ENCODE measurements around the gene MSL3B.

Gene MSL3B

DNA sequence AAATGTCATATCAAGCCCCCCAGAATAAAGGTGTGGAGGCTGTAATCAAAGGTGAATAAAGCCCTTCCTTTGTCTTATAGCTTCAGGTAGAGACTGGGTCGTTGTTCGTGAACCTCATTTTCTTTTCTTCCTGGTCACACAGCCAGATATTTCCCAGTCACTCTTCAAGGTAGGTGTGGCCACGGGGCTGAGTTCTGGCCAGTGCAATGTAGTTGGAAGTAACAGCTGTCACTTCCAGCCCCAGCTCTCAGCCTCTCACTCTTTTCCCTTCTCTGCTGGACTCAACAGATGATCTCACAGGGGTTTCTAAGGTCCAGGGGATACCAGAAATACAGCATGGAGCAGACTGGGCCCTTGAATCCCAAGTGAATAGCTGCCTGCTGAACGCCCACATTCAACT is 33.2 kb upstream of the MSL3B start:
- H3K4me2 ChIP-seq (ENCODE audit: low read length): no peak overlapping the region
- intact Hi-C loops (cut with micrococcal nuclease): no loop called here
- H3K4me3 ChIP-seq (replicated peaks in 1 of 2; ENCODE audit: low read depth in 1 of 2, low read length in 2 of 2): no peak overlapping the region
- H3K9me2 ChIP-seq (ENCODE audit: insufficient read depth): no peaks in the 10 kb centered on the region
- ChIA-PET RAD21 (ENCODE audit: low non-redundant PET in 1 of 2, low total read pairs in 2 of 2, uncharacterized antibody in 2 of 2, unreplicated experiment in 2 of 2) (no interaction called here), CTCF (no interaction called here), POLR2A (no interaction called here)
- no peaks in the 10 kb centered on the region for H3K36me3 ChIP-seq (ENCODE audit: control insufficient read depth in 1 of 2, insufficient read depth in 2 of 2, low read length in 2 of 2)
- no peak for DNase-seq (ENCODE audit: low read depth, low spot score)
- no peaks in the 10 kb centered on the region for H3K9me3 ChIP-seq (ENCODE audit: control insufficient read depth in 1 of 2, insufficient read depth in 1 of 2, low read depth in 1 of 2, low read length in 2 of 2)
- no peaks in the 10 kb centered on the region for H4K20me1 ChIP-seq (ENCODE audit: insufficient read depth)
- H3K4me1 ChIP-seq (ENCODE audit: control insufficient read depth in 1 of 2, insufficient read depth in 2 of 2, low read length in 2 of 2): no peaks in the 10 kb centered on the region
- H3K27ac ChIP-seq (ENCODE audit: low read depth, low read length): no peak overlapping the region
- no TSS peak for BruUV-seq (replicated peaks)
- ATAC-seq: no peak
- H3K9ac ChIP-seq (ENCODE audit: low read length): no peak overlapping the region
- no peak overlapping the region for H2AFZ ChIP-seq (ENCODE audit: low read depth, low read length, poor library complexity, severe bottlenecking)
- H3K27me3 ChIP-seq (ENCODE audit: insufficient read depth, low read length): peaks cover 28% of the 10 kb centered on the region
- no peaks in the 10 kb centered on the region for H3K79me2 ChIP-seq (ENCODE audit: insufficient read depth, low read length)
- TF ChIP-seq POLR2AphosphoS5 (IDR thresholded peaks at IDR 0.05; ENCODE audit: low read depth, low read length) (no peak), JUND (IDR thresholded peaks at IDR 0.05) (no peak), FOSL1 (IDR thresholded peaks at IDR 0.05; ENCODE audit: low read depth) (no peak), SIN3A (IDR thresholded peaks at IDR 0.05; ENCODE audit: low read depth) (no peak), TCF7L2 (IDR thresholded peaks at IDR 0.05; ENCODE audit: borderline replicate concordance, extremely low read depth, insufficient read depth, insufficient read length) (no peak), EGR1 (IDR thresholded peaks at IDR 0.05; ENCODE audit: low read depth) (no peak), POLR2A (IDR thresholded peaks at IDR 0.05; ENCODE audit: borderline replicate concordance, extremely low read depth, insufficient read depth, insufficient read length) (no peak), YY1 (IDR thresholded peaks at IDR 0.05; ENCODE audit: extremely low read depth, insufficient replicate concordance, low read depth, low read length) (no peak), ZNF274 (IDR thresholded peaks at IDR 0.05; ENCODE audit: low read depth, low read length) (no peak), CEBPB (IDR thresholded peaks at IDR 0.05; ENCODE audit: low read depth) (no peak), SRF (IDR thresholded peaks at IDR 0.05; ENCODE audit: low read depth) (no peak), SP1 (IDR thresholded peaks at IDR 0.05; ENCODE audit: low read depth) (no peak), ELF1 (IDR thresholded peaks at IDR 0.05; ENCODE audit: borderline replicate concordance, low read depth) (no peak)
- TF ChIP-seq, protein P1, sequence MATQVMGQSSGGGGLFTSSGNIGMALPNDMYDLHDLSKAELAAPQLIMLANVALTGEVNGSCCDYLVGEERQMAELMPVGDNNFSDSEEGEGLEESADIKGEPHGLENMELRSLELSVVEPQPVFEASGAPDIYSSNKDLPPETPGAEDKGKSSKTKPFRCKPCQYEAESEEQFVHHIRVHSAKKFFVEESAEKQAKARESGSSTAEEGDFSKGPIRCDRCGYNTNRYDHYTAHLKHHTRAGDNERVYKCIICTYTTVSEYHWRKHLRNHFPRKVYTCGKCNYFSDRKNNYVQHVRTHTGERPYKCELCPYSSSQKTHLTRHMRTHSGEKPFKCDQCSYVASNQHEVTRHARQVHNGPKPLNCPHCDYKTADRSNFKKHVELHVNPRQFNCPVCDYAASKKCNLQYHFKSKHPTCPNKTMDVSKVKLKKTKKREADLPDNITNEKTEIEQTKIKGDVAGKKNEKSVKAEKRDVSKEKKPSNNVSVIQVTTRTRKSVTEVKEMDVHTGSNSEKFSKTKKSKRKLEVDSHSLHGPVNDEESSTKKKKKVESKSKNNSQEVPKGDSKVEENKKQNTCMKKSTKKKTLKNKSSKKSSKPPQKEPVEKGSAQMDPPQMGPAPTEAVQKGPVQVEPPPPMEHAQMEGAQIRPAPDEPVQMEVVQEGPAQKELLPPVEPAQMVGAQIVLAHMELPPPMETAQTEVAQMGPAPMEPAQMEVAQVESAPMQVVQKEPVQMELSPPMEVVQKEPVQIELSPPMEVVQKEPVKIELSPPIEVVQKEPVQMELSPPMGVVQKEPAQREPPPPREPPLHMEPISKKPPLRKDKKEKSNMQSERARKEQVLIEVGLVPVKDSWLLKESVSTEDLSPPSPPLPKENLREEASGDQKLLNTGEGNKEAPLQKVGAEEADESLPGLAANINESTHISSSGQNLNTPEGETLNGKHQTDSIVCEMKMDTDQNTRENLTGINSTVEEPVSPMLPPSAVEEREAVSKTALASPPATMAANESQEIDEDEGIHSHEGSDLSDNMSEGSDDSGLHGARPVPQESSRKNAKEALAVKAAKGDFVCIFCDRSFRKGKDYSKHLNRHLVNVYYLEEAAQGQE (IDR thresholded peaks at IDR 0.05; ENCODE audit: low read depth): no peak
- TF ChIP-seq, protein P2, sequence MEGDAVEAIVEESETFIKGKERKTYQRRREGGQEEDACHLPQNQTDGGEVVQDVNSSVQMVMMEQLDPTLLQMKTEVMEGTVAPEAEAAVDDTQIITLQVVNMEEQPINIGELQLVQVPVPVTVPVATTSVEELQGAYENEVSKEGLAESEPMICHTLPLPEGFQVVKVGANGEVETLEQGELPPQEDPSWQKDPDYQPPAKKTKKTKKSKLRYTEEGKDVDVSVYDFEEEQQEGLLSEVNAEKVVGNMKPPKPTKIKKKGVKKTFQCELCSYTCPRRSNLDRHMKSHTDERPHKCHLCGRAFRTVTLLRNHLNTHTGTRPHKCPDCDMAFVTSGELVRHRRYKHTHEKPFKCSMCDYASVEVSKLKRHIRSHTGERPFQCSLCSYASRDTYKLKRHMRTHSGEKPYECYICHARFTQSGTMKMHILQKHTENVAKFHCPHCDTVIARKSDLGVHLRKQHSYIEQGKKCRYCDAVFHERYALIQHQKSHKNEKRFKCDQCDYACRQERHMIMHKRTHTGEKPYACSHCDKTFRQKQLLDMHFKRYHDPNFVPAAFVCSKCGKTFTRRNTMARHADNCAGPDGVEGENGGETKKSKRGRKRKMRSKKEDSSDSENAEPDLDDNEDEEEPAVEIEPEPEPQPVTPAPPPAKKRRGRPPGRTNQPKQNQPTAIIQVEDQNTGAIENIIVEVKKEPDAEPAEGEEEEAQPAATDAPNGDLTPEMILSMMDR (IDR thresholded peaks at IDR 0.05 in 2 of 3, conservative IDR thresholded peaks at IDR 0.05 in 1 of 3; ENCODE audit: borderline replicate concordance in 1 of 3, insufficient read depth in 1 of 3, low read depth in 2 of 3, low read length in 2 of 3): no peak
- TF ChIP-seq, protein P3, sequence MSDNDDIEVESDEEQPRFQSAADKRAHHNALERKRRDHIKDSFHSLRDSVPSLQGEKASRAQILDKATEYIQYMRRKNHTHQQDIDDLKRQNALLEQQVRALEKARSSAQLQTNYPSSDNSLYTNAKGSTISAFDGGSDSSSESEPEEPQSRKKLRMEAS (IDR thresholded peaks at IDR 0.05): no peak
- TF ChIP-seq, protein P4, sequence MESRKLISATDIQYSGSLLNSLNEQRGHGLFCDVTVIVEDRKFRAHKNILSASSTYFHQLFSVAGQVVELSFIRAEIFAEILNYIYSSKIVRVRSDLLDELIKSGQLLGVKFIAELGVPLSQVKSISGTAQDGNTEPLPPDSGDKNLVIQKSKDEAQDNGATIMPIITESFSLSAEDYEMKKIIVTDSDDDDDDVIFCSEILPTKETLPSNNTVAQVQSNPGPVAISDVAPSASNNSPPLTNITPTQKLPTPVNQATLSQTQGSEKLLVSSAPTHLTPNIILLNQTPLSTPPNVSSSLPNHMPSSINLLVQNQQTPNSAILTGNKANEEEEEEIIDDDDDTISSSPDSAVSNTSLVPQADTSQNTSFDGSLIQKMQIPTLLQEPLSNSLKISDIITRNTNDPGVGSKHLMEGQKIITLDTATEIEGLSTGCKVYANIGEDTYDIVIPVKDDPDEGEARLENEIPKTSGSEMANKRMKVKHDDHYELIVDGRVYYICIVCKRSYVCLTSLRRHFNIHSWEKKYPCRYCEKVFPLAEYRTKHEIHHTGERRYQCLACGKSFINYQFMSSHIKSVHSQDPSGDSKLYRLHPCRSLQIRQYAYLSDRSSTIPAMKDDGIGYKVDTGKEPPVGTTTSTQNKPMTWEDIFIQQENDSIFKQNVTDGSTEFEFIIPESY (IDR thresholded peaks at IDR 0.05; ENCODE audit: extremely low read depth, insufficient replicate concordance, low read length): no peak

Data from HCT116 (cell line).